ENCODE results near the gene LYSMD1. TPM values are rescaled to one million over a fixed set of nuclear protein-coding genes. Genes with fewer than 3 reads are reported as not detected.

Gene LYSMD1
- total and polyA plus RNA-seq, 4 donors, result 4.9 to 12.7 (median 5.2) TPM

DNA sequence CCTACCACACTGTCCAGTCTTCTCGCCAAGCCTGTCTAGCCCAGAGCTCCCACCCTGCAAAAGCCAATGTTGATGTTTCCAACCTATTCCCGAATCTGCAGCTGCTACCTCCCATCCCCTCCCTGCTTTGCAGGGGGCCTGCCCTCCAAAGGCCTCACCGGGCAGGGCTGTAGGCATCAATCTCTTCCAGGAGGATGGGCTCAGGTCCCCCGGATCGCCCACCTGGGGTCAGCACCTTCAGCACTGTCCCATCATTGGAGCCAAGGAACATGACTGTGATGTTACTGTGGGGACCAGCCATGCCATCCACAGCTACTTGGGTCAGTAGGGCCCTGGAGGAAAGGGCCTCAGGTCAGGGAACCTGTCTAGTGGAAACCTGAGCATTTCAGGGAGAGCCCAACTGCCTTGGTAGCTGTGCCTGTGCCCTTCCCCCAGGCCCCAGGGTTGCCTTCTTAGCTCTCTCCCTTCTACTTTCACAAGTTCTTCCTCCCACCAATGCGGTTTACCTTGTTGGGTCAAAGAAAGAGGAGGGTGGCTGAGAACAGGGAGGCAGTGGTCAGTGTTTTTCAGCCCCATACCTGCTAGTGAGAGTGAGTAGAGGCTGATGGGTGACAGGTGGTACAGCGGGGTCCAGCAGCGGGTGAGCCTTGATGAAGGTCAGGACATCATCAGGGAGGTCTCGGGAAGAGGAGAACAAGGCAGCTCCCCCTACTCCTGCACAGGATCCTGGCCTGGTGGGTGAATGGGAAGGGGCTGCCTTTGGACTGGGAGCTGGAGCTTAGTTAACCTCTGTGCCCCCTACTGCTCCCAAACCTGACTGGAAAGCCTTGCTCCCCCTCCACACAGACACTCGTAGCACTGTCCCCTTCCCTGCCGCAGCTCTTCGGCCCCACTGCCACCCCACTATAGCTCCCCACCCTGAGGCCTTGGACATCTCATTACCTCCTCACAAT lies 30.0 kb downstream of the LYSMD1 start:
- ATAC-seq (ENCODE audit: insufficient read depth, low FRiP score) (no peak), DNase-seq (no peak)
- H3K9me3 ChIP-seq (ENCODE audit: control insufficient read depth in 4 of 4, insufficient read depth in 3 of 4, low read length in 3 of 4), result no peaks in the 10 kb centered on the region
- no peak overlapping the region for H3K4me3 ChIP-seq
- no peak overlapping the region for H3K27ac ChIP-seq (ENCODE audit: low read depth in 1 of 2, low read length in 1 of 2)
- H3K9ac ChIP-seq (ENCODE audit: insufficient read depth in 1 of 2, low read length in 2 of 2), result no peak overlapping the region
- 93 to 95% methylated on average over 11 to 12 of the region's 12 CpGs for WGBS, 2 donors
- H3K4me1 ChIP-seq (ENCODE audit: control insufficient read depth in 5 of 5, insufficient read depth in 5 of 5, low read length in 5 of 5), result peaks cover 0 to 17% (median 0%) of the 10 kb centered on the region in 5 donors
- peaks cover 0 to 36% (median 11%) of the 10 kb centered on the region in 4 donors for H3K36me3 ChIP-seq (ENCODE audit: control insufficient read depth in 4 of 4, insufficient read depth in 4 of 4, low read length in 4 of 4)
- H3K27me3 ChIP-seq (ENCODE audit: control insufficient read depth in 3 of 3, insufficient read depth in 3 of 3, low read length in 2 of 3), result no peaks in the 10 kb centered on the region
- TF ChIP-seq, protein P1, sequence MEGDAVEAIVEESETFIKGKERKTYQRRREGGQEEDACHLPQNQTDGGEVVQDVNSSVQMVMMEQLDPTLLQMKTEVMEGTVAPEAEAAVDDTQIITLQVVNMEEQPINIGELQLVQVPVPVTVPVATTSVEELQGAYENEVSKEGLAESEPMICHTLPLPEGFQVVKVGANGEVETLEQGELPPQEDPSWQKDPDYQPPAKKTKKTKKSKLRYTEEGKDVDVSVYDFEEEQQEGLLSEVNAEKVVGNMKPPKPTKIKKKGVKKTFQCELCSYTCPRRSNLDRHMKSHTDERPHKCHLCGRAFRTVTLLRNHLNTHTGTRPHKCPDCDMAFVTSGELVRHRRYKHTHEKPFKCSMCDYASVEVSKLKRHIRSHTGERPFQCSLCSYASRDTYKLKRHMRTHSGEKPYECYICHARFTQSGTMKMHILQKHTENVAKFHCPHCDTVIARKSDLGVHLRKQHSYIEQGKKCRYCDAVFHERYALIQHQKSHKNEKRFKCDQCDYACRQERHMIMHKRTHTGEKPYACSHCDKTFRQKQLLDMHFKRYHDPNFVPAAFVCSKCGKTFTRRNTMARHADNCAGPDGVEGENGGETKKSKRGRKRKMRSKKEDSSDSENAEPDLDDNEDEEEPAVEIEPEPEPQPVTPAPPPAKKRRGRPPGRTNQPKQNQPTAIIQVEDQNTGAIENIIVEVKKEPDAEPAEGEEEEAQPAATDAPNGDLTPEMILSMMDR (IDR thresholded peaks at IDR 0.05; ENCODE audit: control extremely low read depth, extremely low read depth), result no peak

DNA sequence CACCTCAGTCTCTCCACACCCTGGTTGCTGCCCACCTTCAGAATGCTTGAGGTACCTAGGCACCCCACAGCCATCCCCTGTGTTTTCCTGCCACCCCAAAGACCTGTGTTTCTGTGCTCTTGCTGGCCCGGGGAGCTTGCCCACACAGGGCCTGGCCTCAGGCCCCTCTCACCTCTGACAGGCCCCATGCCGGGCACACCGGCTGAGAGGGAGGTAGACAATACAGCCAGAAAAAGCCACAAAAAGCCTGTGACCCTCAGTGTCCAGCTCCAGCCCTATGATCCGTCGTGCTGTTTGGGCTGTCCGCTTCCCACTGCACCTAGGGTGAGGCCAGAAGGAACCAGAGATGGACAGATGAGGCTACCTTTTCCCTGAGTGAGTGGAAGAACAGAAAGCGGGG lies 30.7 kb downstream of the LYSMD1 start:
- no peak overlapping the region for H3K27ac ChIP-seq (ENCODE audit: low read depth in 1 of 2, low read length in 1 of 2)
- no peaks in the 10 kb centered on the region for H3K27me3 ChIP-seq (ENCODE audit: control insufficient read depth in 3 of 3, insufficient read depth in 3 of 3, low read length in 2 of 3)
- 95 to 97% methylated on average over 6 to 7 of the region's 7 CpGs for WGBS, 2 donors
- H3K4me1 ChIP-seq (ENCODE audit: control insufficient read depth in 5 of 5, insufficient read depth in 5 of 5, low read length in 5 of 5), result peaks cover 0 to 21% (median 0%) of the 10 kb centered on the region in 5 donors
- H3K9me3 ChIP-seq (ENCODE audit: control insufficient read depth in 4 of 4, insufficient read depth in 3 of 4, low read length in 3 of 4), result no peaks in the 10 kb centered on the region
- DNase-seq (no peak), ATAC-seq (ENCODE audit: insufficient read depth, low FRiP score) (no peak)
- peaks cover 0 to 36% (median 9%) of the 10 kb centered on the region in 4 donors for H3K36me3 ChIP-seq (ENCODE audit: control insufficient read depth in 4 of 4, insufficient read depth in 4 of 4, low read length in 4 of 4)
- no peak overlapping the region for H3K9ac ChIP-seq (ENCODE audit: insufficient read depth in 1 of 2, low read length in 2 of 2)
- TF ChIP-seq, protein P1 (IDR thresholded peaks at IDR 0.05; ENCODE audit: control extremely low read depth, extremely low read depth), result no peak
- no peak overlapping the region for H3K4me3 ChIP-seq

DNA sequence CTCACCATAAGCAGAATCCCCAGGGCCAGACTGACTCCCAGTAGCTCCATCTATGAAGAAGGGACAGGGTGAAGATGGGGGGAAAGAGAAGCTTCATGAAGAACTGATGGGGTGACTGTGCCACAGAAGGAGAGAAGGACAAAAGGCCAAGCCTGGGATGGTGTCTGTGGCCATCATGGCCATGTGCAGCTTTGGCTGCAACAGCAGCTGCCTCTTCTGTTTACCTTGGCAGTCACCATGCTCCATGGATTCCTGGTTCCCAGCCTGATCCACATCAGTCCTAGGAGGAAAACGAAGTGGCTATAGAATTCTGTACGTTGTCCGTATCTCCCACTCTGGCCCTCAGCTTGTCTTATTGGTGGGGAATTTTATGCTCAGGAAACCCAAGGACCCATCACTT lies 31.3 kb downstream of the LYSMD1 start:
- TF ChIP-seq, protein P1 (IDR thresholded peaks at IDR 0.05; ENCODE audit: control extremely low read depth, extremely low read depth), result no peak
- no peaks in the 10 kb centered on the region for H3K27me3 ChIP-seq (ENCODE audit: control insufficient read depth in 3 of 3, insufficient read depth in 3 of 3, low read length in 2 of 3)
- H3K9ac ChIP-seq (ENCODE audit: insufficient read depth in 1 of 2, low read length in 2 of 2), result no peak overlapping the region
- no peak overlapping the region for H3K4me3 ChIP-seq
- H3K36me3 ChIP-seq (ENCODE audit: control insufficient read depth in 4 of 4, insufficient read depth in 4 of 4, low read length in 4 of 4), result peaks cover 0 to 36% (median 8%) of the 10 kb centered on the region in 4 donors
- no peaks in the 10 kb centered on the region for H3K9me3 ChIP-seq (ENCODE audit: control insufficient read depth in 4 of 4, insufficient read depth in 3 of 4, low read length in 3 of 4)
- H3K4me1 ChIP-seq (ENCODE audit: control insufficient read depth in 5 of 5, insufficient read depth in 5 of 5, low read length in 5 of 5), result peaks cover 0 to 21% (median 0%) of the 10 kb centered on the region in 5 donors
- no peak overlapping the region for H3K27ac ChIP-seq (ENCODE audit: low read depth in 1 of 2, low read length in 1 of 2)
- 87 to 97% methylated on average over 3 of the region's 3 CpGs for WGBS, 2 donors
- no peak for ATAC-seq (ENCODE audit: insufficient read depth, low FRiP score)
- DNase-seq, result no peak

All from lung (tissue), 12 donors.